Neural progenitor cell (in vitro differentiated cells): Measurements from ENCODE around the gene ZNF343. TPM values are rescaled to one million over a fixed set of nuclear protein-coding genes. Genes with fewer than 3 reads are reported as not detected.

Experiments used
- DNase-seq: peaks from one replicate; pipeline ENCODE4 v3.0.0-alpha.2; 2016; ENCODE audit warnings: low spot score
- H2AFZ ChIP-seq: fragments of 200-600 bp; sonication (generic); replicated peaks from 2 replicates; pipeline ENCODE4 v1.6.1; 2016; ENCODE audit warnings: antibody characterized with exemption
- H3F3A ChIP-seq: fragments of 200-600 bp; sonication (generic); 2 replicates; pipeline ENCODE4 v1.6.1; 2016; ENCODE audit warnings: antibody characterized with exemption, low read depth
- H3K27ac ChIP-seq: fragments of 200-600 bp; sonication (generic); 2 replicates; pipeline ENCODE4 v1.5.1; 2016; ENCODE audit warnings: mild to moderate bottlenecking
- H3K27me3 ChIP-seq: fragments of 200-600 bp; sonication (generic); 2 replicates; pipeline ENCODE4 v1.6.1; 2016; ENCODE audit warnings: mild to moderate bottlenecking, moderate library complexity
- H3K36me3 ChIP-seq: fragments of 200-600 bp; sonication (generic); 2 replicates; pipeline ENCODE4 v1.5.1; 2016
- H3K4me1 ChIP-seq: fragments of 200-600 bp; sonication (generic); 2 replicates; pipeline ENCODE4 v1.6.1; 2016; ENCODE audit warnings: mixed run types
- H3K4me2 ChIP-seq: fragments of 200-600 bp; sonication (generic); 2 replicates; pipeline ENCODE4 v1.6.1; 2016
- H3K4me3 ChIP-seq: fragments of 200-600 bp; sonication (generic); 2 replicates; pipeline ENCODE4 v1.5.1; 2016
- H3K79me2 ChIP-seq: fragments of 200-600 bp; sonication (generic); 2 replicates; pipeline ENCODE4 v1.6.1; 2016; ENCODE audit warnings: low read depth
- H3K9ac ChIP-seq: fragments of 200-600 bp; sonication (generic); 2 replicates; pipeline ENCODE4 v1.6.1; 2016
- H3K9me3 ChIP-seq: fragments of 200-600 bp; sonication (generic); 2 replicates; pipeline ENCODE4 v1.5.1; 2016; ENCODE audit warnings: low read depth
- H4K20me1 ChIP-seq: fragments of 200-600 bp; sonication (generic); 2 replicates; pipeline ENCODE4 v1.6.1; 2016; ENCODE audit warnings: low read depth
- H3K27ac Mint-ChIP-seq: 3 replicates; pipeline ENCODE4 v1.8.0; 2021; ENCODE audit warnings: mixed read lengths
- H3K27me3 Mint-ChIP-seq: 2 replicates; pipeline ENCODE4 v1.8.0; 2022; ENCODE audit warnings: low read depth, mild to moderate bottlenecking, inconsistent platforms, moderate library complexity, mixed read lengths; ENCODE audit not compliant: insufficient read depth
- H3K36me3 Mint-ChIP-seq: 3 replicates; pipeline ENCODE4 v1.8.0; 2021; ENCODE audit warnings: mixed read lengths
- H3K4me1 Mint-ChIP-seq: 3 replicates; pipeline ENCODE4 v1.8.0; 2021; ENCODE audit warnings: mixed read lengths
- H3K4me3 Mint-ChIP-seq: 3 replicates; pipeline ENCODE4 v1.8.0; 2021; ENCODE audit warnings: mild to moderate bottlenecking, moderate library complexity, mixed read lengths
- H3K9me3 Mint-ChIP-seq: 3 replicates; pipeline ENCODE4 v1.8.0; 2020; ENCODE audit warnings: mixed read lengths
- CTCF ChIP-seq: fragments of 200-600 bp; sonication (generic); IDR thresholded peaks from 2 replicates; pipeline ENCODE4 v1.5.1; 2017; ENCODE audit warnings: antibody characterized with exemption, mild to moderate bottlenecking
- EZH2 ChIP-seq: fragments of 200-600 bp; sonication (generic); IDR thresholded peaks from 2 replicates; pipeline ENCODE4 v1.6.1; 2017; ENCODE audit warnings: antibody characterized with exemption, mild to moderate bottlenecking, moderate library complexity
- EZH2phosphoT487 ChIP-seq: fragments of 200-600 bp; sonication (generic); IDR thresholded peaks from 2 replicates; pipeline ENCODE4 v1.6.1; 2017; ENCODE audit warnings: antibody characterized with exemption
- total RNA-seq: library from RNA; depleted of rRNA; stranded (reverse); fragments of >200 nt; gene quantifications from 2 replicates; pipeline ENCODE4 v1.2.3, GENCODE V29; 2015; ENCODE audit warnings: low replicate concordance

ZNF343 gene
- total RNA-seq, 1 donor from 2014 or later, result 7.4 TPM

DNA sequence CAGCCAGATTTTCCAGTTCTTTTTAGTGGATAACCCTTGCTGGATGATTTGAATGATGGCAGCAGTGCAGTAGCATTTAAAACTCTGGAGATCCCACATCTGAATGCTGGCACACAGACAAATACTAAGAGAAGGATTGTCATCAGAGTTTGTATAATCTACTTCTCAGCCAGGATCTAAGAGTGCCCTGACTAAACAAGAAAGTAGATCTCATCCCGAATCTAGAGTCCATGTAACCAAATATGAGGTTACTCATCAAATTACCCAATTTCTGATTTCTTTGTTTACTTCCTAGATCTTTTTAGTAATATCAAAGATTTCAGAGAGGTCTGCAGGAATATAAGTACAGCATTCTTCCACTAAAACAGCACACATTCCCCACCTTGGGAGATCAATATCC is 35.5 kb upstream of the ZNF343 start:
- Mint-ChIP-seq H3K4me3 (no peak overlapping the region), H3K4me1 (peaks cover 4% of the 10 kb centered on the region), H3K27me3 (peaks cover 5% of the 10 kb centered on the region), H3K27ac (no peak overlapping the region), H3K9me3 (no peaks in the 10 kb centered on the region), H3K36me3 (no peaks in the 10 kb centered on the region)
- TF ChIP-seq EZH2 (no peak), CTCF (no peak), EZH2phosphoT487 (no peak)
- no peak for DNase-seq
- H3K4me1 ChIP-seq, result no peaks in the 10 kb centered on the region
- H3K9ac ChIP-seq, result no peak overlapping the region
- no peak overlapping the region for H3K27ac ChIP-seq
- H4K20me1 ChIP-seq, result no peaks in the 10 kb centered on the region
- no peak overlapping the region for H3K4me3 ChIP-seq
- no peaks in the 10 kb centered on the region for H3K36me3 ChIP-seq
- no peaks in the 10 kb centered on the region for H3F3A ChIP-seq
- H3K9me3 ChIP-seq, result no peaks in the 10 kb centered on the region
- H2AFZ ChIP-seq, result no peak overlapping the region
- H3K27me3 ChIP-seq, result peaks cover 85% of the 10 kb centered on the region
- H3K4me2 ChIP-seq, result no peak overlapping the region
- H3K79me2 ChIP-seq, result no peaks in the 10 kb centered on the region

DNA sequence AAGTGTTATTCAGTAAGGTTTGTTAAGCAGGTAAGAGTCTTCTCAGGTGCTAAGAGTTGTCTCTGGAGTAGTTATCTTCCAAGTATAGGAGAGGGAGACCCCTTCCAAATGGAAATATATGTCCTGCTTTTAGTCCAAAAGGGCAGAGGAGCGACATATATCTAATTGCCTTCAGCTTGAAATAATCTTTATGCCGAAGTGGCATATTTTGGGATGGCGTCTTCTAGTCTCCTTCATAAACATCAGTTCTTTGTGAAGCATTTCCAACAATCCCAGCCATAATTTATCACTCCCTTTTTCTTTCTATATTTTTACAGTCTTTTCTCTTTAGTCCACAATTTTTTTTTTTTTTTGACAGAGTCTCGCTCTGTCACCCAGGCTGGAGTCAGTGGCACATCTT is 33.6 kb upstream of the ZNF343 start:
- no peak overlapping the region for H3K27ac Mint-ChIP-seq
- H4K20me1 ChIP-seq, result no peaks in the 10 kb centered on the region
- H3K27me3 Mint-ChIP-seq, result peaks cover 8% of the 10 kb centered on the region
- H3K4me1 ChIP-seq, result no peaks in the 10 kb centered on the region
- H3K9me3 ChIP-seq, result no peaks in the 10 kb centered on the region
- H3K4me1 Mint-ChIP-seq, result peaks cover 10% of the 10 kb centered on the region
- H3K4me3 ChIP-seq, result no peak overlapping the region
- H3K9me3 Mint-ChIP-seq, result no peaks in the 10 kb centered on the region
- no peak for DNase-seq
- H3F3A ChIP-seq, result no peaks in the 10 kb centered on the region
- no peak overlapping the region for H3K4me2 ChIP-seq
- H3K27ac ChIP-seq, result no peak overlapping the region
- H3K4me3 Mint-ChIP-seq, result no peak overlapping the region
- no peaks in the 10 kb centered on the region for H3K36me3 Mint-ChIP-seq
- no peak overlapping the region for H2AFZ ChIP-seq
- TF ChIP-seq CTCF (no peak), EZH2 (no peak), EZH2phosphoT487 (no peak)
- H3K79me2 ChIP-seq, result no peaks in the 10 kb centered on the region
- H3K27me3 ChIP-seq, result peaks cover 76% of the 10 kb centered on the region
- H3K36me3 ChIP-seq, result no peaks in the 10 kb centered on the region
- no peak overlapping the region for H3K9ac ChIP-seq

DNA sequence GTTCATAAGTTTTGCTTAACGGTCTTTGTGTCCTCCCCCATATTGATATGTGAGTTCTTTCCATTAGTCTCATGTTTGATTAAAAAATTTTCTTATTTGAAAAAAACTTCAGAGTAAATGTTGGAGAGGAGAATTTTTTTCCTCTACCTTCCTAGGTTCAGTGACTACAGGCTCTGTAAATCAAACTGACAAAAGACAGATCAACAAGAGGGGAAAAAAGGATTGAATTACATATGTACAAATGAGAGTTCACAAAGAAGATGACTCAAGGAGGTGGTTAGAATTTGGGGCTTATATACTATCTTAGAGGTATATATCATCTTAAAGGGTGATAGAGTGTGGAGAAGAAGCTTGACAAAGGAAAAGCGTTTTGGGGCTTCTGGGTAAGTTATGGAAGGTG is 33.2 kb upstream of the ZNF343 start:
- no peak overlapping the region for H3K27ac ChIP-seq
- H3K9ac ChIP-seq, result no peak overlapping the region
- H3K4me3 Mint-ChIP-seq, result no peak overlapping the region
- H3K4me2 ChIP-seq, result no peak overlapping the region
- no peaks in the 10 kb centered on the region for H3K9me3 Mint-ChIP-seq
- peaks cover 71% of the 10 kb centered on the region for H3K27me3 ChIP-seq
- H3K4me1 ChIP-seq, result no peaks in the 10 kb centered on the region
- H3K27me3 Mint-ChIP-seq, result peaks cover 8% of the 10 kb centered on the region
- no peaks in the 10 kb centered on the region for H4K20me1 ChIP-seq
- TF ChIP-seq EZH2phosphoT487 (no peak), CTCF (no peak), EZH2 (no peak)
- no peaks in the 10 kb centered on the region for H3K79me2 ChIP-seq
- H2AFZ ChIP-seq, result no peak overlapping the region
- H3K36me3 ChIP-seq, result no peaks in the 10 kb centered on the region
- no peak for DNase-seq
- no peaks in the 10 kb centered on the region for H3K9me3 ChIP-seq
- no peaks in the 10 kb centered on the region for H3K36me3 Mint-ChIP-seq
- no peaks in the 10 kb centered on the region for H3F3A ChIP-seq
- H3K27ac Mint-ChIP-seq, result no peak overlapping the region
- H3K4me1 Mint-ChIP-seq, result peaks cover 10% of the 10 kb centered on the region
- H3K4me3 ChIP-seq, result no peak overlapping the region
